Activated T-helper 17 cell treated with anti-CD3 and anti-CD28 coated beads, Interleukin-2, amount 50 U/mL, for 72 hours (primary cell): ENCODE data around the gene DGKQ. TPM values are rescaled to one million over a fixed set of nuclear protein-coding genes. Genes with fewer than 3 reads are reported as not detected.
"Not testable (repeated sequence)": the region's sequence is repeated elsewhere in the genome, so short reads cannot be mapped to it uniquely, and the experiment has no call there.

Experiments used
- ATAC-seq: fragments of 150-1000 bp; cut with Tn5 transposase; replicated peaks from 2 replicates; pipeline ENCODE4 v1.10.0; 2021; ENCODE audit warnings: mild to moderate bottlenecking, moderate library complexity
- H3K27ac Mint-ChIP-seq: one replicate; pipeline ENCODE4 v1.8.0; 2022; ENCODE audit warnings: mixed read lengths
- H3K27me3 Mint-ChIP-seq: one replicate; pipeline ENCODE4 v1.8.0; 2022; ENCODE audit warnings: mixed read lengths
- H3K36me3 Mint-ChIP-seq: one replicate; pipeline ENCODE4 v1.8.0; 2022; ENCODE audit warnings: low read depth, mild to moderate bottlenecking, mixed read lengths
- H3K4me1 Mint-ChIP-seq: one replicate; pipeline ENCODE4 v1.8.0; 2022; ENCODE audit warnings: mixed read lengths
- H3K4me3 Mint-ChIP-seq: one replicate; pipeline ENCODE4 v1.8.0; 2022; ENCODE audit warnings: mild to moderate bottlenecking, mixed read lengths
- H3K9me3 Mint-ChIP-seq: one replicate; pipeline ENCODE4 v1.8.0; 2022; ENCODE audit warnings: mixed read lengths
- total RNA-seq, 2 donors: library from RNA; stranded (reverse); gene quantifications; one replicate each; pipeline ENCODE4 v1.2.3, GENCODE V29; 2022

Gene DGKQ
- total RNA-seq, 2 donors from 2014 or later = 4.8 to 9.0 TPM

- ATAC-seq = not testable (repeated sequence)
Measured at GRCh38 chr4:927566-927965, 45.8 kb downstream of the DGKQ start.

GRCh38 chr4:926538-926937 is 46.8 kb downstream of the DGKQ start:
- no peak for ATAC-seq
- Mint-ChIP-seq H3K36me3 (peaks cover 34% of the 10 kb centered on the region), H3K9me3 (no peaks in the 10 kb centered on the region), H3K4me3 (peak overlapping the region; percentile 72), H3K27ac (peak overlapping the region; percentile 91), H3K4me1 (peaks cover 52% of the 10 kb centered on the region), H3K27me3 (no peaks in the 10 kb centered on the region)

More at GRCh38 chr4:927566-927965, 45.8 kb downstream of the DGKQ start:
- not testable (repeated sequence) for H3K4me3 Mint-ChIP-seq, H3K27ac Mint-ChIP-seq, H3K9me3 Mint-ChIP-seq, H3K27me3 Mint-ChIP-seq
- peaks cover 33% of the 10 kb centered on the region for H3K36me3 Mint-ChIP-seq
- H3K4me1 Mint-ChIP-seq = peaks cover 45% of the 10 kb centered on the region

- Mint-ChIP-seq H3K27ac (peak overlapping the region; percentile 91), H3K36me3 (peaks cover 34% of the 10 kb centered on the region), H3K4me3 (peak overlapping the region; percentile 72), H3K4me1 (peaks cover 53% of the 10 kb centered on the region), H3K27me3 (no peaks in the 10 kb centered on the region), H3K9me3 (no peaks in the 10 kb centered on the region)
- no peak for ATAC-seq
Measured at GRCh38 chr4:925771-926500, 47.4 kb downstream of the DGKQ start.

- Mint-ChIP-seq H3K36me3 (peaks cover 32% of the 10 kb centered on the region), H3K27me3 (no peaks in the 10 kb centered on the region), H3K27ac (peak overlapping the region; percentile 91), H3K9me3 (no peaks in the 10 kb centered on the region), H3K4me3 (peak overlapping the region; percentile 72), H3K4me1 (peaks cover 45% of the 10 kb centered on the region)
- no peak for ATAC-seq
Measured at GRCh38 chr4:925171-925570, 48.2 kb downstream of the DGKQ start.

- H3K4me1 Mint-ChIP-seq = peaks cover 46% of the 10 kb centered on the region
- peak; percentile 71 for ATAC-seq
- H3K36me3 Mint-ChIP-seq = peaks cover 32% of the 10 kb centered on the region
- H3K4me3 Mint-ChIP-seq = peak overlapping the region; percentile 72
- H3K9me3 Mint-ChIP-seq = no peaks in the 10 kb centered on the region
- H3K27ac Mint-ChIP-seq = peak overlapping the region; percentile 91
- H3K27me3 Mint-ChIP-seq = no peaks in the 10 kb centered on the region
Measured at GRCh38 chr4:924107-925096, 49.0 kb downstream of the DGKQ start.

GRCh38 chr4:921830-922331 is 51.5 kb downstream of the DGKQ start:
- Mint-ChIP-seq H3K4me3 (peak overlapping the region; percentile 74), H3K4me1 (peaks cover 52% of the 10 kb centered on the region), H3K9me3 (peaks cover 4% of the 10 kb centered on the region), H3K27me3 (no peaks in the 10 kb centered on the region), H3K27ac (peak overlapping the region; percentile 91), H3K36me3 (peaks cover 29% of the 10 kb centered on the region)
- peak; percentile 83 for ATAC-seq

- not testable (repeated sequence) for H3K27me3 Mint-ChIP-seq, H3K4me3 Mint-ChIP-seq, ATAC-seq, H3K9me3 Mint-ChIP-seq
- H3K4me1 Mint-ChIP-seq = peaks cover 48% of the 10 kb centered on the region
- peak overlapping the region; percentile 11 for H3K27ac Mint-ChIP-seq
- peaks cover 24% of the 10 kb centered on the region for H3K36me3 Mint-ChIP-seq
Measured at GRCh38 chr4:919004-919680, 54.2 kb downstream of the DGKQ start.

- Mint-ChIP-seq H3K4me1 (peaks cover 46% of the 10 kb centered on the region), H3K27ac (peak overlapping the region; percentile 41), H3K36me3 (peaks cover 24% of the 10 kb centered on the region)
- H3K9me3 Mint-ChIP-seq, ATAC-seq, H3K4me3 Mint-ChIP-seq, H3K27me3 Mint-ChIP-seq: not testable (repeated sequence)
Measured at GRCh38 chr4:918591-918990, 54.8 kb downstream of the DGKQ start.

- peaks cover 24% of the 10 kb centered on the region for H3K36me3 Mint-ChIP-seq
- no peak for ATAC-seq
- no peak overlapping the region for H3K4me3 Mint-ChIP-seq
- H3K4me1 Mint-ChIP-seq = peaks cover 45% of the 10 kb centered on the region
- peaks cover 4% of the 10 kb centered on the region for H3K9me3 Mint-ChIP-seq
- H3K27ac Mint-ChIP-seq = peak overlapping the region; percentile 41
- H3K27me3 Mint-ChIP-seq = no peaks in the 10 kb centered on the region
Measured at GRCh38 chr4:917992-918391, 55.4 kb downstream of the DGKQ start.

GRCh38 chr4:917466-917865 is 55.9 kb downstream of the DGKQ start:
- peaks cover 4% of the 10 kb centered on the region for H3K9me3 Mint-ChIP-seq
- H3K4me1 Mint-ChIP-seq = peaks cover 40% of the 10 kb centered on the region
- no peak for ATAC-seq
- H3K4me3 Mint-ChIP-seq = no peak overlapping the region
- H3K27me3 Mint-ChIP-seq = no peaks in the 10 kb centered on the region
- H3K36me3 Mint-ChIP-seq = peaks cover 24% of the 10 kb centered on the region
- H3K27ac Mint-ChIP-seq = no peak overlapping the region

GRCh38 chr4:915595-915994 is 57.8 kb downstream of the DGKQ start:
- Mint-ChIP-seq H3K4me3 (peak overlapping the region; percentile 56), H3K9me3 (peaks cover 4% of the 10 kb centered on the region), H3K27me3 (no peaks in the 10 kb centered on the region), H3K36me3 (peaks cover 31% of the 10 kb centered on the region), H3K27ac (peak overlapping the region; percentile 93), H3K4me1 (peaks cover 28% of the 10 kb centered on the region)
- ATAC-seq = no peak

- peak overlapping the region; percentile 56 for H3K4me3 Mint-ChIP-seq
- H3K4me1 Mint-ChIP-seq = peaks cover 28% of the 10 kb centered on the region
- H3K9me3 Mint-ChIP-seq = peaks cover 4% of the 10 kb centered on the region
- H3K36me3 Mint-ChIP-seq = peaks cover 32% of the 10 kb centered on the region
- ATAC-seq = no peak
- H3K27me3 Mint-ChIP-seq = no peaks in the 10 kb centered on the region
- peak overlapping the region; percentile 93 for H3K27ac Mint-ChIP-seq
Measured at GRCh38 chr4:915041-915474, 58.3 kb downstream of the DGKQ start.

- peaks cover 25% of the 10 kb centered on the region for H3K4me1 Mint-ChIP-seq
- peaks cover 4% of the 10 kb centered on the region for H3K9me3 Mint-ChIP-seq
- no peak overlapping the region for H3K4me3 Mint-ChIP-seq
- H3K27me3 Mint-ChIP-seq = no peaks in the 10 kb centered on the region
- H3K27ac Mint-ChIP-seq = no peak overlapping the region
- ATAC-seq = no peak
- peaks cover 34% of the 10 kb centered on the region for H3K36me3 Mint-ChIP-seq
Measured at GRCh38 chr4:914531-914930, 58.8 kb downstream of the DGKQ start.

GRCh38 chr4:913280-913618 is 60.1 kb downstream of the DGKQ start:
- Mint-ChIP-seq H3K36me3 (peaks cover 37% of the 10 kb centered on the region), H3K9me3 (peaks cover 3% of the 10 kb centered on the region), H3K27ac (no peak overlapping the region), H3K27me3 (no peaks in the 10 kb centered on the region), H3K4me1 (peaks cover 22% of the 10 kb centered on the region), H3K4me3 (no peak overlapping the region)
- ATAC-seq = no peak
